CD4-positive, alpha-beta T cell treated with Interleukin-2 at 100 ng/mL for 4 hours (primary cell): ENCODE data around the gene ABCA6.

ENCODE experiments used
- DNase-seq: peaks from one replicate; pipeline ENCODE4 v3.0.0-alpha.2; 2020; ENCODE audit warnings: low spot score

Gene ABCA6

GRCh38 chr17:69143151-69143550, 1.5 kb upstream of the ABCA6 start:
- no peak for DNase-seq

DNA sequence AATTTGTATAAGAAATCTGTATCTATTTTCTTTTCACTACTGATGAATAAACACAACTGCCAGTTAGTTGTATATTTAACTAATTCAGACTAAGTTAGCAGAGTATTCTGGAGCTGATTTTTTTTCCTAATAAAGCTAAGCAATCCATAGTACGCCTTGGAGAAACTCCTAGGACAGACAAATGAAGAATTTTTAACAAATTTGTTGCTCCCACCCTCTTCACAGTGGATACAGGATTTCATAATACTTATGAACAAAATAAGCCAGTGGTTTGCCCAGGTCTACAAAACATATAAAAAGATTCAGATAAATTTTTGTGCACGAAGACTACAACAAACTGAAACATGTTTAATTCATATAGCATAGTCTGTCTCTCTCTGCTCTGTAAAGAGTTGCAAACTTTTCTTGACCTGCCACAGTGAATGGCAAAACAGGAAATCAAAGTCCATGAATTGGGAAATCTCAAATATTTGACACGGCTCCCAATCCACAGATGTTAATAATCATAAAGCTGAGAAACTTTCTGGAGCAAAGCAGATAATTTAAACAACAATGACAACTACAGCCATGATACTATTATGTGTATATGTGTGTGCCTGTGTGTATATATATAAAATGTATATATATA, 594 bp upstream of the ABCA6 start:
- no peak for DNase-seq

DNA sequence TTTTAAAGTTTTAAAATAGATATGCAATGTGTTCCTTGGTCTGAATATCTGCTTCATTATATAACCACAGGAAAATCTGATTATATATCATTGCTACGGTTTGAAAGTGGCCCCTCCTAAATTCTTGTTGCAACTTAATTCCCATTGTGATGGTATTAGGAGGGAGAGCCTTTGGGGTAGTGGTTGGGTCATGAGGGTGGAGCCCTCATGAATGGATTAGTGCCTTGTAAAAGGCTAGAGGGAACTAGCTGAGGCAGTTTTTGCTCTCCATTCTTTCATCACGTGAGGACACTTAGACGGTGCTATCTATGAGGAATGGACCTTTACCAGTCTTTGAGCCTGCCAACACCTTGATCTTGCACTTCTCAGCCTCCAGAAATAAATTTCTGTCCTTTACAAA, 7.6 kb downstream of the ABCA6 start:
- no peak for DNase-seq

DNA sequence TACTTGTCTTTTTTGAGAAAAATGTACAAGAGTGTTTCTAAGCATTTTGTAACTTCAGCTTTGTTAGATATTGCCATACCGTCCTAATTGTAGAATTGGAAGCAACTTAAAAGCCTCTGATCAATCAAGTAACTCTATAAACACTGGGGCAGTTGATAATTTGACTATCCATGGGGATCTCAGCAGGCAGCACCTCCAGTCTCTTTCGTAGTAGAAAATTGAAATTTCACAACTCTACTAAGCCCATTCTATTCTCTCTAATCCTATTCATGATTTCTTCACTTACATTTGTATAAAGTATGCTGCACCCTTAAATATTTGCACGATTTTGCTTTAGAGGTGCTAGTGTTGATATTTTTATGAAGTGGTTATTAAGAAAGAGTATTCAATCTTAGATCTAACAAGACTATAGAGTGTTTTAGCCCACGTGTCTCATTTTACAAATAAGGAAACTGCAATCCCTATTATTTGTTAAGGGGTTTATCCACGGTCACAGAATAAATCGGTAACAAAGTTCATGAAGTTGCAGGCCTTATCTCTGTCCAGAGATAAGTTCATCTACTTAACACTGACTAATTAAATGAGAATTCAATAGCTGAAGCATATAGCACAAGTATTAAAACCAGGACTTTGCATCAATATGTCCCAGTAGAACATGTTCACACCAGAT, 10.9 kb downstream of the ABCA6 start:
- DNase-seq: no peak

DNA sequence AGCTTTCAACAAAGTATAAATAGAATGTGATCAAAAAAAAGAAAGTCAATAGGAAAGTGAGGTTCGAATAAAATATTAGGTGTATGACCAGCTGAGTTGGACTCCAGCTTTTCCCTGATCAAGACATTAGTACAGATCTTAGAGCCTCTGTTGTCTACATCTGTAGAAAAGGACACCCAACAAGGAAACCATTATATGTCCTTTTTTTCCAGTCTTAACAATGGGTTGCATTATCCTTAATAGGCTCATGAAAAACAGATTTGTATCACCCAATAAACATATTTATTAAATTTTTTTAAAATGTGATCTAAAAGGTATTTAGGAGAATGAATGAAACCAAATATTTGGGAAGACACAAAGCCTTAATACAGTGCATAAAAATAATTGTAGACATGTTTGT, 18.1 kb downstream of the ABCA6 start:
- no peak for DNase-seq

DNA sequence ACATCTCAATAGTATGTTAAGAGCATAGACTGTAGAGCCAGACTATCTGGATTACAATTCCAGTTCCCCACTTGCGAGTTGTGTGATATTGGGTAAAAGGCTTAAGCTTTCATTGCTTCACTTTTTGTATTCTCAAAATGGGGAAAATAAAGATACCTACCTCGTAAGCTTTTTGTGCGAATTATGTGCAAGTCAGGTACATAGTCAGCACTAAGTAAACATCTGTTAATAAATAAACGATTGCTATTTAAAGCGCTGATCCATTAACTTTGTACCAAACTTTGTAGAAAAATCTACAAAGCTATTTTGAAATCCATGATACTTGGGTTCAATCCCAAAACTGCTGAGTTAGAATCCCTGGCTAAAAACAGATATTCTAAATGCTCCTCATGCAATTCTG, 19.6 kb downstream of the ABCA6 start:
- no peak for DNase-seq

- no peak for DNase-seq
These were observed 23.6 kb downstream of the ABCA6 start for GRCh38 chr17:69117855-69118784.

DNA sequence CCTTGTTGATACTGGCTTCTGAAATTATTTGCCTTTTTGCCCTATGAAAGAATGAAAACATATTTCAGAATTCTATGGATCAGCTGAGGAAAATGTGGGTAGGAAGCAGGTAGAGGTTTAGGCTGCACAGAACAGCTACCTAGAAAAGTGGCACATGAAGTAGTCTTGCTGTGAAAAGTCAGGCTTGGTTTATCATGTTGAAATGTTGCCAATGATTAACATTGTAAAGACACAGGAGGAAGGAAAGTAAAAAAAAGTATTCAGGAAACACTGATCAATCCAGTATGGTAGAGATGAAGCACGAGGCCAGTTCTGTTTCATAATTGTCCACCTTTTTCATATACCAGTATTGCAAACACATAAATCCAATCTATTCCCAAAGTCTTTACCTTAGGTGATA, 29.9 kb downstream of the ABCA6 start:
- DNase-seq: no peak

DNA sequence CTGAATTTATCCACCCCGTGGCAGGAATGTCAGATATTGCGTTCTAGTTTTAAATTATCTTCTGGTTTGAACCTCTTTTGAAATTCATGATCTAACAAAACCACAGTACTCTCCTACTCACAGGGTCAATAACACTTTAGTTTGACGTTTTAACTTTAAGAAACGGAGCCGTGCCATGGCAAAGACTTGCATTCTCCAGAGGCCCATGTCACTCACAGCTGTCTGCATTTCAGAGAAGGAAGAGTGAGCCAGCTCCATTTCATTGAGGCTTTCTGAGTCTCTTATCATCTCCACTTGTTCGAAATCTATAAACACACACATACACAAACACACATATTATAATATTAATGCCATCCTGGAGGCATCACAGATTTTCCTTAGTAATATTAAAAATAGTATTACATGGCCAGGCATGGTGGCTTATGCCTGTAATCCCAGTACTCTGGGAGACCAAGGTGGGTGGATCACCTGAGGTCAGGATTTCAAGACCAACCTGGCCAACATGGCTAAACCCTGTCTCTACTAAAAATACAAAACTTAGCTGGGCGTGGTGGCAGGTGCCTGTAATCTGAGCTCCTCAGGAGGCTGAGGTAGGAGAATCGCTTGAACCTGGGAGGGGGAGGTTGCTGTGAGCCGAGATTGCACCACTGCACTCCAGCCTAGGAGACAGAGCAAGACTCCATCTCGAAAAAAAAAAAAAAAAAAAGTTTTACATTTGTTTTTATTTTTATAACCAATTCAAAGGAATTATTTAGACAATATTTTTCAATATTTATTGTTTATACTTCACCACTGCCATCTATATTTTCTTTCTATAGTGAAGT, 35.6 kb downstream of the ABCA6 start:
- DNase-seq: no peak

GRCh38 chr17:69103557-69104233, 38.0 kb downstream of the ABCA6 start:
- no peak for DNase-seq

- DNase-seq: no peak
These were observed 43.1 kb downstream of the ABCA6 start for GRCh38 chr17:69098625-69099024.

GRCh38 chr17:69096541-69096940, 45.2 kb downstream of the ABCA6 start:
- no peak for DNase-seq

- no peak for DNase-seq
These were observed 47.7 kb downstream of the ABCA6 start for GRCh38 chr17:69093995-69094394.

- DNase-seq: no peak
These were observed 48.4 kb downstream of the ABCA6 start for GRCh38 chr17:69093279-69093789.

DNA sequence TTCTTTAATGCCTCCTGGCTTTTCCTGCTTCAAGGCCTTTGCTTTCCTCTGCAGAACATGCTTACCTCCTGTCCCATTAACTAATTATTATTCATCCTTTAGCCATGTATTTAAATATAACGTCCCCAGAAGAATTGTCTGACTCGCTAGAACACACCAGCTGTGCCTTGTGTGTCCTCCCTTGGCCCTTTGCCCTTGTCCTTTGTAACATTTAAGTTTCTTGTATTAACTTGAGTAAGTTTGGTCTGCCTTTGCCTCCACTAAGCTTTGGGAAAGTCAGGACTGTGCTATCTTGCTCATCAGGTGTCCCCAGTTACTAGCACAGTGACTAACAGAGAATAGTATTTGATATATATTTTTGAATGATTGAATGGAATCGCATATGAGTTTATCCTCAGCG, 51.3 kb downstream of the ABCA6 start:
- no peak for DNase-seq

- DNase-seq: no peak
These were observed 53.0 kb downstream of the ABCA6 start for GRCh38 chr17:69088643-69089200.

DNA sequence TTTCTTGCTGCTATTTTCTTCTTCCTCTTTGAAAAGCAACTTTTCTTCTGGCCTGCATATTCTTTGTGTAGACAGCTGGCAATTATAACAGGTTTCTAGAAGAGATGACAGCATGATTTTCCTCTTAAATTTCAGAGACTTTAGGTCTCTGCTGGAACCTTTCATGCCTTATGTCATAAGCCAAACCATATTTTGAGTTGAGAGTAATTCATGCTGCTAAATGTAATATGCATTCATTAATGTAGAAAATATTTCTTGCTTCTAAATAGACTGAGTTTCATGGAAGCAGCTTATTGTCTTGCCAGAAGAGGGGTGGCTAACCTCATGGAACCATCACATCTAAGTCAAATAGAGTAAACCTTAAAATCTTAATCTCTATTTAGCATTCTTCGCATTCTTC, 55.1 kb downstream of the ABCA6 start:
- no peak for DNase-seq

GRCh38 chr17:69084911-69085310, 56.8 kb downstream of the ABCA6 start:
- no peak for DNase-seq

- no peak for DNase-seq
These were observed 59.0 kb downstream of the ABCA6 start for GRCh38 chr17:69082696-69083095.

- DNase-seq: no peak
These were observed 62.8 kb downstream of the ABCA6 start for GRCh38 chr17:69078864-69079263.

DNA sequence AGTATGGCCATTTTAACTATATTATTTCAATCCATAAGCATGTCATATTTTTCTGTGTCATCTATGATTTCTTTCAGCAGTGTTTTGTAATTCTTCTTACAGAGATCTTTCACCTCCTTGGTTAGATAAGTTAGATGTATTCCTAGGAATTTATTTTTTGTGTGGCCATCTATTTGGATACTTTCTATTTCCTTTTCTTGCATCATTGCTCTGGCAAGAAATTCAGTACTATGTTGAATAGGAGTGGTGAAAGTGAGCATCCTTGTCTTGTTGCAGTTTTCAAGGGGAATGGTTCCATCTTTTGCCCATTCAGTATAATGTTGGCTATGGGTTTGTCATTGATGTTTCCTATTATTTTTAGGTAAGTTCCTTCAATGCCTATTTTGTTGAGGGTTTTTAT, 65.9 kb downstream of the ABCA6 start:
- no peak for DNase-seq
